ENCODE measurements around the gene CHIC1.
A peak's percentile ranks its signal among the peaks of the same experiment; 100 is the strongest.
"Not testable (repeated sequence)": the region's sequence is repeated elsewhere in the genome, so short reads cannot be mapped to it uniquely, and the experiment has no call there.

Gene CHIC1

DNA sequence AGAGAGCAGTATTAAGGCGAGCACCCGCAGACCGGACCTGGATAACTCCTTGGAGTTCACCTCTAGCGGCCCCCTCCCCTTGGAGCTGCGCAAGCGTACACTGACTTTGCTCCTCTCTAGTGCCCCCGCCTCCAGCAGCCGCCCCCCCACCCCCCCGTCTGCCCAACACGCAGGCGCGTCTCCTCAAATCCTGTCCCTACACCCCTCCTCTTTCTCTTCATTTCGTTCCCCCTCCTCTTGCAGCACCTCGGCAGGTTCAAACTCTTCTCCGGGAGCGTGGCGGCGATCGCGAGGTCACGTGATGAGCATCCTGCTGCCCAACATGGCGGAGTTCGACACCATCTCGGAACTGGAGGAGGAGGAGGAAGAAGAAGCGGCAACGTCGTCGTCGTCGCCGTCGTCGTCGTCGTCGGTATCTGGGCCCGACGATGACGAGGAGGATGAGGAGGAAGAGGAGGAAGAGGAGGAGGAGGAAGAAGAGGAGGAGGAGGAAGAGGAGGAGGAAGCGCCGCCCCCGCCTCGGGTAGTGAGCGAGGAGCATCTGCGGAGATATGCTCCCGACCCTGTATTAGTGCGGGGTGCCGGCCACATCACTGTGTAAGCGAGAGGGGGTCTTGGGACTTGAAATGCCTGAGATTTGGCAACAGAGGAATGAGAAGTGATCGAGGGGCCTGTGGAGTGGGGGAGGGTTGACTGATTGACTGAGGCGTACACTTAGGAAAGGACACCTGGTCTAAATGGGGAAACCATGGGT is at the start of gene CHIC1:
Gene CHIC1 (plus strand): TSS at position 214 of the 754 bp plus-strand sequence. CDS start 88 bp downstream, at position 302.
- peak; percentile 76 for DNase-seq

DNA sequence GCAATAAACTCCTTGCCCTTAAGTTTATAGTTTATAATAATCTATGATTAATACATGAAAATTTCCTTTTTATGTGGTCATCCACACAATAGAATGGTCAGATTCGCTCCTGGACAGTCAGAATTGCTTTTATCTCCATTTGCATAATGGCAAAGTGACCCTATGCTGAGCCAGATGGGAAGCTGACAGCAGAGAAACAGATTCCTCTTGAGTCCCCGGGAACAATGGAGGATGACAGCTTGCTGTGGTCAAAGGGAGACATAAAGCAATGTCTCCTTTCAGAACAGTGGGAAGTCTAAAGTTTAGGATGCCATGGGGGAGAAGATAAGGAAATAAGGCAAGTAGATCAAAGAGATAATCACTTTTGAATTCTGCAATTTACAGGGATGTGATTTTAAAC is 40.2 kb upstream of the CHIC1 start:
- DNase-seq = not testable (repeated sequence)

DNA sequence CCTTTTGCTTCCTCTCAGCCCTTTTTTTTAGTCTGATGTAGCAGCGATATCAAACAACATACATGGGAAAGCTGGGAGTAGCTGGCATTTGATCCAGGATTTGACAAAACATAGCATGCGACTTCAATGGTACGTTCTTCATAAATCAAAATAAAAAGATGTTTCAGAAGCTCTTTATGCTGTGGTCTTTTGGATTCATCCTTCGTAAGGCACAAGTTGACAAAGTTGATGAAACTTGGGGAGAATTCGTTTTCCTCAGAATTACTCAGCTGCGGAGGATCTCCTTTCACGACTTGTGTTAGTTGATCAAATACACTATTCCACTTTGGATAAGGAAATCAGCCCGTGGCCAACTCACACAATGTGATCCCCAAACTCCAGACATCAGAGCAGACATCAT is 38.1 kb upstream of the CHIC1 start:
- DNase-seq = no peak

DNA sequence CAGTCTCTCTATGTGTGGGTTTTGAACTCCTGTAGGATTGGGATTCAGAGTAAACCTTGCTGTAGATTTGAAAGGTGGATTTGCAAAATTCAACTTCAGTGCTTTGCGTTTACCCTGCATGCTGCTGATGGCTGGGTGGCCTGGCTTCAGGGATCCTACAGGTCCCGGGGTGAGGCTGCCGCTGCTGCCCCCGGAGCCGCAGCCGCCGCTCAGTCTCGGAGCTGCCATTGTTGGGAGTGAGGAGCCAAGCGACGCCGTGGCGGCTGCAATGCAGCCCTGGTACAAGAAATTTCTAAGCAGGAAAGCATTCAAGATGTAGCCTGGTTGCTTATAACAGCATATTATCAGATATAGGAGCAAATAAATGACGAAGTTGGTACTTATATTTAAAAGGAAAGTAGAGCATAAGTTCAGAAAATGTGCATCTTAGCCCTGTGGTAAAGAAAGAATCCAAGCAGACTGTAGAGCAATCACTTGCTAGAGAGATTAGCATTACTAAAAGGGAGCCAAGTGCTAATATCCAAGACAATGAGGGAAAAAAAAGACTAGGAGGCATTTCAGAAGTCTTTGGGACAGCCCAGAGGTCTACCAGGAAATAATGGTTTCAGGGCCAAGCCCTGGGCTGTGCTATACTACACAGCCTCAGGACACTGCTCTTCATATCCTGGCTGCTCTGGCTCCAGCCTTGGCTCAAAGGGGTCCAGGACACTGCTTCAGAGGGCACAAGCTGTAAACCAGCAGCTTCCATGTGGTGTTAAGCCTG is 36.9 kb upstream of the CHIC1 start:
- no peak for DNase-seq

DNA sequence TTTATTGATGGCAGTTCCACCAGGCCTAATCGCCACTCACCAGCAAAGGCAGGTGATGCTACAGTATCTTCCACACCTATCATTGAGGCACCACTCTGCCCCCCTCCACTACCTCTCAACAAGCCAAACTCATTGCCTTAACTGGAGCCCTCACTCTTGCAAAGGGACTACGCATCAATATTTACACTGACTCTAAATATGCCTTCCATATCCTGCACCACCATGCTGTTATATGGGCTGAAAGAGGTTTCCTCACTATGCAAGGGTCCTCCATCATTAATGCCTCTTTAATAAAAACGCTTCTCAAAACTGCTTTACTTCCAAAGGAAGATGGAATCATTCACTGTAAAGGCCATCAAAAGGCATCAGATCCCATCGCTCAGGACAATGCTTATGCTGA is 31.3 kb upstream of the CHIC1 start:
- DNase-seq = not testable (repeated sequence)

DNA sequence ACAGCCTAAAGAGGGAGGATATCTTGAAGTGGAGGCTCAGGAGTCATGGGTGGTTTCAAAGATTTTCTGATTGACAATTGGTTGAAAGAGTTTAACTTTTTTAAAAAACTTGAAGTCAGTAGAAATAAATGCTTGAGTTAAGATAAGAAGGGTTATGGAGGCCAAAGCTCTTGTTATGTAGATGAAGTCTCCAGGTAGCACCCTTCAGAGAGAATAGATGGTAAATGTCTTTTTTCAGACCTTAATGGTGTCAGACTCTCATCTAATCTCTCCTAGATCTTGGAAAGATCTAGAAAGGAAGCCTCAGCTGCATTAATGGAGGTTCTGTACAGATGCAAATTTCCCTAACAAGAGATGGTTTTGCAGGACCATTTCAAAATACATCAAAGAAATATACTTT is 6.8 kb upstream of the CHIC1 start:
- DNase-seq = no peak

DNA sequence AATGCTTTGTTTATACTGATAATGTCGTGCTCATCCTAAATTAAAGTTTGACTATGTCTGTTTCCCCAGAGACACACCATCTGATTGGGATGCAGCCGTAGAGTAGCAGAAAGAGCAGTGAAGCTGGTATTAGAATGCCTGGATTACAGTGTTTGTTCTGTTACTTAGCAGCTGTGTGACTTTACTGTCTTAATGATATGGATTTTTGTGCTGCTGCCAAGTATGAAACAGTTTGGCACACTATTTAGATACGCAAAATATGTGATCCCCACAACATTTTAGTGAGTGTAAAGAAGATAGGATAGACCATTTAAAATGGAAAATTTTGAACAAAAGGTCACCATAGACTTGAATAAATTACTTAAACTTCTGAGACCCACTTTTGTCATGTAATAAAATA is 1.2 kb upstream of the CHIC1 start:
- DNase-seq = no peak

DNA sequence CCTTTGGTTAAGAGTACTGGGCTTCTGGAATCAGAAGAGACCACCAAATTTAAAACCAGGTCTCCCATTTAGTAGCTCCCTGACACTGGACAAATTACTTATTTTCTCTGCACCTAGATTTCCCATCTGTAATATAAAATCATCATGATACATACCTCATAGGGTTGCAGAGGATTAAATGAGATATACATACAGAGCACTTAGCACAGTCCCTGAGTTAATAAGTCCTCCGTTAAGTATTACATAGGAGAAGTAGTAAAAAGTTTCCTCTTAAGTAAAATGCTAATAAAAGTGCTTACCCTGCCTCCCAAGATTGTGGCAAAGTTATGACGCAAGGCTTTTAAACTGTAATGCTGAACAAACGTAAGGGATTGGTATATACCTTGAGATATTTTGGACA is 539 bp upstream of the CHIC1 start:
- no peak for DNase-seq

DNA sequence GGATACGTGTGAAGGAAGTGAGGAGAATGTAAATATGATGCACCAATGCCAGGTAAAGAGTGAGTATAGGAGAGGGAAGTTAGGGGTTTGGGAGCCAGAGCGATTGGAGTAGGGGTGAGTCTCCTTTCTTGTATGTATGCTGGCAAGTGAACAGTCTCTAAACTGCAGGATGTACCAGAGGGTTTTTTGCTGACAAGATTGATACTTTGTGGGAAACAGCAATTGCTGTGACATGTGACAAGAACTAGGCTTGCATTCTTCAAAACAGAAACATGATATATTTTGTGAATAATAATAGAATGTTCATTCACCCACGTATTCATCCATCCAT is 706 bp downstream of the CHIC1 start:
- no peak for DNase-seq

DNA sequence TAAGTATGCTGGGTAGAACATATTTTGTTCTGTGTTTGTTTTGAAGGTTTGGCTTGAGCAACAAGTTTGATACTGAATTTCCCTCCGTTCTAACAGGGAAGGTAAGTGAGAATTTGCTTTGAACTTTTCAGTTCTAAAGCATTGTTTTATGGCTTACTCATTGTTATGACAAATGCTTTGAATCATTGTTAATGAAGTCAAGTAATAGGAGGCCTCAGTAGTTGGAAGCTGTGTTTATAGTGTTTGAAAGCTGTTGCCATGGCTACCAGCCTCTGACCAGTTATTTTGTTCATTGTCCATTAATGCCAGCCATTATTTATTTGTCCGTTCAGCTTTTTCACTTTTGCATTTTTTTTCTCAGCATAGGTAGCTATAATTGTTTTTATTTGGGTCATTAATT is 14.4 kb downstream of the CHIC1 start:
- no peak for DNase-seq

DNA sequence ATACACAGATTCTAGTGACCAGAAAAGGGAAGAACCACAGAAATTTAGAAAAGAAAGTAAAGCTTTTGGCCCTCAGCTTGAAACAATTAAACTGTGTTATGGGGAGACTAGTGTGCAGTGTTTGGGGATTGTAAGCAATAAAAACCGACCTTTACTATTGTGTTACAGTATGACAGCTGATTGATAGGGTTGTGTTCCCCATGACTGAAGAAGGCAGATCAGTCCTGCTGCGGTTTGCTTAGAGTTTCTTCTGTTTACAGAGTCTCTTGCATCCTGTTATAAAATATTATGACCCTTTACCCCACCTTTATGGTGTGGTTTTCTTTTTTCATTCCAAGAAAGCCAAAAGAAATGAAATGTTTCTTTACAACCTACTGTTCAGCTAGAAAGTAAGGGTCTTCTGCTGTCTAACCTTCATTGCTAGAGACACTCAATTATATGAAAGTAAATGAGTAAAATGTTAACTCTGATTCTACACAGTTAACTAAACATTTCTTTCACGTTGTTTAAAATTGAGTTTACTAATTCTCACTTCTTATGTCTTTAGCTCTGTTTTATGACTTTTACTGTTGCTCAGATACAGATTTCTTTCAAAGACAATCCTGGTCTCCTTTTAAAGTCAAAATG is 18.1 kb downstream of the CHIC1 start:
- no peak for DNase-seq

DNA sequence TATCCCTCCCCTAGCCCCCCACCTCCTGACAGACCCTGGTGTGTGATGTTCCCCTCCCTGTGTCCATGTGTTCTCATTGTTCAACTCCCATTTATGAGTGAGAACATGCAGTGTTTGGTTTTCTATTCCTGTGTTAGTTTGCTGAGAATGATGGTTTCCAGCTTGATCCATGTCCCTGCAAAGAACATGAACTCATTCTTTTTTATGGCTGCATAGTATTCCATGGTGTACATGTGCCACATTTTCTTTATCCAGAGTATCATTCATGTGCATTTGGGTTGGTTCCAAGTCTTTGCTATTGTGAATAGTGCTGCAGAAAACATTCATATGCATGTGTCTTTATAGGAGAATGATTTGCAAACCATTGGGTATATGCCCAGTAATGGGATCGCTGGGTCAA is 34.8 kb downstream of the CHIC1 start:
- DNase-seq = not testable (repeated sequence)

DNA sequence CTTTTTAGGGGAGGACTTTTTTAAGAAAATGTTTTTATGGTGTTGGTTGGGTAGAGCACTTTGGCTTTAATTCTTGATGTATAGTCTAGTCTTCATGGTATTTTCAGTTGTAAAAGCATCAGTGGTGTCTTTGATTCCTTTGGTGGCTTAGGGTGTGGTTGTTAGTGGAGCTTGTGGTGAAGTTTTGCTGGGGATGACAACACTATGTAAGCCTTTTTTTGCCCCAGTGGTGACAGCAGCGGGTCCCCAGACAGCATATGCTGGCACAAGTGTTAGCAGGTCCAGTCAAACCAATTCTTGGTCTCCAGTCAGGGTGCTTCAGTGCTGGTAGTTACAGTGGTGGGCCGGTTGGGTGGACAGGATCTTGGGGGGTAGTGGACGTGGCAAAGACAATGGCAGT is 52.0 kb downstream of the CHIC1 start:
- no peak for DNase-seq

DNA sequence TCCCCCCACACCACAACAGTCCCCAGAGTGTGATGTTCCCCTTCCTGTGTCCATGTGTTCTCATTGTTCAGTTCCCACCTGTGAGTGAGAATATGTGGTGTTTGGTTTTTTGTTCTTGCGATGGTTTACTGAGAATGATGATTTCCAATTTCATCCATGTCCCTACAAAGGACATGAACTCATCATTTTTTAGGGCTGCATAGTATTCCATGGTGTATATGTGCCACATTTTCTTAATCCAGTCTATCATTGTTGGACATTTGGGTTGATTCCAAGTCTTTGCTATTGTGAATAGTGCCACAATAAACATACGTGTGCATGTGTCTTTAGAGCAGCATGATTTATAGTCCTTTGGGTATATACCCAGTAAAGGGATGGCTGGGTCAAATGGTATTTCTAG is 78.7 kb downstream of the CHIC1 start:
- DNase-seq = not testable (repeated sequence)

DNA sequence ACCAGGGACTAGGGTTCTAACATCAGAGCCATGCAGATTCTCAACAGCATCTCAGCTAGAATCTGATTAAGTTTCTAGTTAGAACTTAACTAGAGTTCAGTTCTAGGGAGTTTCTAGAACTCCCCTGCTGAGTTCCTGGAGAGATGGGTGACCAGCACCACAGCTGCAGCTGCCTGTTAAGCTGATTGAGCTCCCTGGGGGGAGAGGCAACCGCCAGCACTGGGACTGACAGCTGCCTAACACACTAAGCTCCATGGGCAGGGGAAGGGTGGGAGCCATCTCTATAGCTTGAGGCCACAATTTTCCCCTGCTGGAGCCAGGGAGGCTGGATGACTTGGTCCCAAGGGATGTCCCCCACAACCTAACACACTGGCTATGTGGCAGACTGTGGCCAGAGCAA is 84.2 kb downstream of the CHIC1 start:
- DNase-seq = no peak

DNA sequence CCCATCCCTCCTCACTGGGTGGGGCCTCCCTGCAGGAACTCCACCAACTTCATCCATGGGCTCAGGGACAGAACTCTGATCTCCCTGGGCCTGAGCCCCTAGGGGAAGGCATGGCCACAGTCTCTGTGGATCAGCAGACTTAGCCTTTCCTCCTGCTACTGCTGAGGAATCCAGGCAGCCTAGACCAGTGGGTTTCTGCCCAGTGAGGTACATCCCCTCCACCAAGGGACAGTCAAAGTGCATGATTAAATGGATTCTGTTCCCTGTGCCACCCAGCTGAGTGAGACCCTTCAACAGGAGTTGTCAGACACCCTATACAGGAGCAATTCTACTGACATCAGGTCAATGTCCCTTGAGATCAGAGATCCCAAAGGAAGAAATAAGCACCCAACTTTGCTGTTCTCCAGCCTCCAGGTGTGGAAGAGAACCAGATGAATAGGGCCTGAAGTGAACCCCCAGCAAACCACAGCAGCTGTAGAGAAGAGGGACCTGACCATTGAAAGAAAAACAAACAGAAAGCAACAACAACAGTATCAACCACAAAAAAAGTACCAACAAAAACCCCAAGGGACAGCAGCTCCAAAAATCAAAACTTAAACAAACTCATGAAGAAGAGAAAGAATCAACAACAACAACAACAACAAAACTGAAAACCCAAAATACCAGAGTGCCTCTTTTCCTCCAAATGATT is 84.8 kb downstream of the CHIC1 start:
- no peak for DNase-seq

DNA sequence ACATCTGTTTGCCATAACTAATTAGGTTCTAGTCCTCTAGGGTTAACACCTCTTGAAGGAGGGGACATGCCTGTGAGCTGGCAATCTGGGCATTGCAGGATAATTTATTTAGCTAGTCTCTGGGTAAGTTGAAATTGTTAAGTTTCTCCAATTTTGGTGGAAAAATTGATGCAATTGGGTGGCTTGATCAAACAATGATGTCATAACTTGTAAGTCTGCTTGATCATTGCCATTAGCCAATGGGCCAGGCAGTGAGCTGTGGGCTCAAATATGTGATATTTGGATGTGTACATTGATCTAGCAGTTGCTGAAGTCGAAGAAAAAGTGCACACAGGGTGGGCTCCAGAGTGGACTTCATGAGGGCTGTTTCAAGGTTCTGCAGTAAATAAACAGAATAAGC is 98.3 kb downstream of the CHIC1 start:
- DNase-seq = not testable (repeated sequence)

DNA sequence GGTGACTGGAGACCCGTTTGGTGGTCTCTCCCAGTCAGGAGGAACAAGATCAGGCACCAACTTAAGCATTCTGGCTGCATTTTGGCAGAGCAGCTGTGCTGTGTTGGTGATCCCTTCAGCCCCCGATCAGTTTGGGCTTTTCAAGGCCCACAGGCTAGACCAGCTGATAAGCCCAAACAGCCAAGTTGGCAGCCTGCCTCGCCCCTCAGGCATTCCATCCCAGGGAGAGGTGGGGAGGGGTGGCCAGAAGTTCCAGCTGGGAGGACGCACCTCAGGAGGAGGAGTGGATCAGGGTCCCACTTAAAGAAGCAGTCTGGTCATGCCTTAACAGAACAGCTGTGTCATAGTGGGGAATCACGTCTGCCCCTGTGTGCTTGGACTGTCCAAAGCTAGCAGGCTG is 105.8 kb downstream of the CHIC1 start:
- DNase-seq = no peak

DNA sequence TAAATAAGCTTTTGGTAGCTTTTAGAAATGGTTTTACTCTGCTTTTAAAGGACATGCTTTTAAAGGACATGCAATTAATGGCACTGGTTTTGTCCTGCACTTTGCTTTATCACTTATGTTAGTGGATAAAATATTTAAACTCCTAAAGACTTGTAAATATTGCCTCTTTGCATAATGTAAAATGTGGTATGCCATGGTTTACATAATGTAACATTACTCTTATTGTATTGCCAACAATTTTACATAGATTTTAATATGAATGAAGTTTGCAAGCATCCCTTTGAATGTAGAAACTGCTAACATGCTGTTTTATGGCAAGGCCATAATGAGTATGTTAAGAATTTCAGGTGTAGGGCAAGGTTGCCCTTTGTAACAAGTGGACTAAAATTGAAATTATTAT is 118.4 kb downstream of the CHIC1 start:
- DNase-seq = no peak

DNA sequence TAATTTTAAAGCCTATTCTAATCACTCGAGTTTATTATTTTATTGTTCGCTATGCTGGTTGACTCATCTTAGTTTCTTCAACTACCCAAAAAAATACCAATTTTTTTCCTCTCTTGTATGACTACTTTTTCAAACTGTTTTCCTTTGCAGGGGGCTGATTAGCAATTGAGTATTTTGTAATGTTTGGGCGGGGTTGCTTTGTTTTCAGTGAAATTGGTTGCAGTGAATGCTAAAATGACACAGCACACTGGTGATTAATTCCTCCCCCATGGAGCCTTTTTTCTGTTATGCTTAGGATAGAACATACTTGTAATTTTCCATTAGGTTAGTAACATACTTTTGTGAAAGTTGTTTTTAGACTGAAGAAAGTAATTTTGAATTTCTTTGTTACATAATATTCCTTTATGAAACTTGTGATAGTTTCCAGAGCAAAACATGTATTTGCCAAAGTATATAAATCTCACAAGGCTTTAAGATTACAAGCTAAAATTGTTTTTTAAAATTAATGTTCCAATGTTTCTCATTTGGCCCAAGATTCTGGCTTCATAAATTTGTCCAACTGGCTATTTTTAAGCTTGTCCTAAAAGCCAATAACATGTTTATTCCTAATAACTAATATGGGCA is 120.4 kb downstream of the CHIC1 start:
- DNase-seq = no peak

DNA sequence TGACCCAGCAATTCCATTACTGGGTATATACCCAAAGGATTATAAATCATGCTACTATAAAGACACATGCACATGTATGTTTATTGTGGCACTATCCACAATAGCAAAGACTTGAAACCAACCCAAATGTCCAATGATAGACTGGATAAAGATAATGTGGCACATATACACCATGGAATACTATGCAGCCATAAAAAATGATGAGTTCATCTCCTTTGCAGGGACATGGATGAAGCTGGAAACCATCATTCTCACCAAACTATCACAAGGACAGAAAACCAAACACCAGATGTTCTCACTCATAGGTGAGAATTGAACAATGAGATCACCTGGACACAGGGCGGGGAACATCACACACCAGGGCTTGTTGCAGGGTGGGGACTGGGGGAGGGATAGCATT is 144.0 kb downstream of the CHIC1 start:
- DNase-seq = not testable (repeated sequence)

DNA sequence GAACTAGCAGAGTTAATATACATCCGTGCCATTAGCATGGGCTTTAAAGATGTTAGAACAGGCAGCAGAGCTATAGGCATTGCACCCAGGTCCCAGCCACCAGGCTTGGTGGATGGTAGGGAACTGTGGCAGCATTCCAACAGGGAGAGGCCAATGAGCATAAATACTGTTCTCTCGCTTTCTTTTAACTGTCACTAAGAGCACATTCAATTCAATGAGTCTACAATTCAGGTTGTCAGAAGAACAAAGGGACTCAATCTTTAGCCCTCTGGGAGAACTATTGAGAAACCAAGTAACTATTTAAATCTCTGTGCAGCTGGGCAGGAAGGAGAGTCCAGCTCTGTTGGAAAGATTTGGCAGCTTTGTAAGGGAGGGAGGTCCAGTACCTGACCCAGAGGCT is 165.6 kb downstream of the CHIC1 start:
- DNase-seq = no peak

Data from activated CD8-positive, alpha-beta memory T cell treated with anti-CD3 and anti-CD28 coated beads, Interleukin-2, amount 50 U/mL, for 48 hours (primary cell).